HG03095 (cell line): Measurements from ENCODE around the gene LSM7.

ENCODE experiments used
- ATAC-seq: cut with Tn5 transposase; IDR thresholded peaks from one replicate; pipeline ENCODE4 v1.9.1; 2021; ENCODE audit warnings: moderate library complexity; ENCODE audit not compliant: unreplicated experiment

Gene LSM7

GRCh38 chr19:2305452-2306280, 22.7 kb downstream of the LSM7 start:
- no peak for ATAC-seq

- no peak for ATAC-seq
These were observed 25.1 kb downstream of the LSM7 start for GRCh38 chr19:2303211-2303798.

- no peak for ATAC-seq
These were observed 25.8 kb downstream of the LSM7 start for GRCh38 chr19:2302319-2303210.

- no peak for ATAC-seq
These were observed 27.9 kb downstream of the LSM7 start for GRCh38 chr19:2300533-2300932.

- ATAC-seq, result no peak
These were observed 32.2 kb downstream of the LSM7 start for GRCh38 chr19:2296141-2296540.

GRCh38 chr19:2294687-2295335, 33.6 kb downstream of the LSM7 start:
- no peak for ATAC-seq

- no peak for ATAC-seq
These were observed 37.1 kb downstream of the LSM7 start for GRCh38 chr19:2291185-2291751.

GRCh38 chr19:2290441-2291184, 37.8 kb downstream of the LSM7 start:
- ATAC-seq, result no peak

- ATAC-seq, result no peak
These were observed 38.5 kb downstream of the LSM7 start for GRCh38 chr19:2289714-2290435.

- ATAC-seq, result no peak
These were observed 39.3 kb downstream of the LSM7 start for GRCh38 chr19:2288818-2289713.

GRCh38 chr19:2288338-2288817, 40.0 kb downstream of the LSM7 start:
- ATAC-seq, result no peak

- no peak for ATAC-seq
These were observed 40.6 kb downstream of the LSM7 start for GRCh38 chr19:2287585-2288337.

- no peak for ATAC-seq
These were observed 41.8 kb downstream of the LSM7 start for GRCh38 chr19:2286402-2287140.

- no peak for ATAC-seq
These were observed 44.4 kb downstream of the LSM7 start for GRCh38 chr19:2283835-2284507.

- no peak for ATAC-seq
These were observed 45.5 kb downstream of the LSM7 start for GRCh38 chr19:2282862-2283237.
